ENCODE data around the gene PRKN.
"Not testable (repeated sequence)": the region's sequence is repeated elsewhere in the genome, so short reads cannot be mapped to it uniquely, and the experiment has no call there.

DNA sequence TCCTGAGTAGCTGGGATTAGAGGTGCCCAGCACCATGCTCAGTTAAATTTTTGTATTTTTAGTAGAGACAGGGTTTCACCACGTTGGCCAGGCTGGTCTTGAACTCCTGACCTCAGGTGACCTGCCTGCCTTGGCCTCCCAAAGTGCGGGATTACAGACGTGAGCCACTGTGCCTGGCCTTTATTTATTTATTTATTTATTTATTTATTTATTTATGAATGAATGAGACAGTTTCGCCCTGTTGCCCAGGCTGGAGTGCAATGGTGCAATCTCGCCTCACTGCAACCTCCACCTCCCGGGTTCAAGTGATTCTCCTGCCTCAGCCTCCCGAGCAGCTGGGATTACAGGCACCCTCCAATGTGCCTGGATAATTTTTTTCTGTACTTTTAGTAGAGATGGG, 48.7 kb downstream of the PRKN start:
- not testable (repeated sequence) for TF ChIP-seq STAT1 (IDR thresholded peaks at IDR 0.05; ENCODE audit: unreplicated experiment); CTCF (conservative IDR thresholded peaks at IDR 0.05; ENCODE audit: low read depth in 2 of 2); EZH2 (IDR thresholded peaks at IDR 0.05; ENCODE audit: low read depth, unreplicated experiment)

Data from GM23338 (cell line).